HG03064 (cell line): ENCODE measurements around the gene RPRD2.
A peak's percentile ranks its signal among the peaks of the same experiment; 100 is the strongest.
"Not testable (repeated sequence)": the region's sequence is repeated elsewhere in the genome, so short reads cannot be mapped to it uniquely, and the experiment has no call there.

Source experiments
- ATAC-seq: cut with Tn5 transposase; IDR thresholded peaks from one replicate; pipeline ENCODE4 v1.9.1; 2021; ENCODE audit warnings: low read depth; ENCODE audit not compliant: unreplicated experiment

Gene RPRD2

DNA sequence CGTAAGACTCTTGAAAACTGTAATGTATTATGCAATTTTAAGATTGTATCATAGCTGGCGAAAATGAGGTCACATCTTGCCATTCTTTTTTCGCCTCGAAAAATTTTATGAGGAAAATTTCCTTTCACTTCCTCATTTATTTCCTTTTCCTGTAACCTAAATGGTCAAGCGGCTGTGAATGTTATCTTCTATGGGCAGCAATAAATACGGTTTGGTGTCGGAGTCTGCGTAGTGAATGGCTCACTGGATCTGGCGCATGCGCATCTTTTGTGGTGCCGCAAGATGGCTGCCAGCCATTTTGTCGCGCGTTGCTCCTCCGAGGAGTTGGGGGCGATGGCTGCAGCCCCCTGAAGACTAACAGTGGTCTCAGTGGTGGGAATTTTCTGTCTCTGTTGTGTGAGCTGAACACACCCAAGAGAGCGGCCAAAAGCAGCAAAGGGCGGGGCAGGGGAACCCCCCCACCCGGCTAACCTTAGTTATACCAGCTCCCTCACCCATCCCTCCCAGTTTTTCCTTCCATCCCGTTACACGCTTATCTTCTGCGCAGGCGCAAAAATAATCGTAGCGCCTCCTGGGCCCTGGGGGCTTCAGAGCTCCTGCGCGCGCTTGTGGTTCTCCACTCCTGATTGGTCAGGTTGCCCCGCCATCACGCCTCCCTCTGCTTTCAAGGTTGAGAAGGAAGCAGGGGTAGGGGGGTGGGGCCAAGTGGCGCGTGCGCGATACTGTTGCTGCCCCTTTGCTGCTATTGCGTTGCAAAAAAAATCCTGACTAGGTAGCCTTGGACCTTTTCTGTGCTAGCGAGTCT, at the start of gene RPRD2:
Gene RPRD2, plus strand, starts transcription at position 722 of the 805 bp plus-strand sequence. CDS start 568 bp downstream, outside the sequence.
- ATAC-seq: peak; percentile 73

DNA sequence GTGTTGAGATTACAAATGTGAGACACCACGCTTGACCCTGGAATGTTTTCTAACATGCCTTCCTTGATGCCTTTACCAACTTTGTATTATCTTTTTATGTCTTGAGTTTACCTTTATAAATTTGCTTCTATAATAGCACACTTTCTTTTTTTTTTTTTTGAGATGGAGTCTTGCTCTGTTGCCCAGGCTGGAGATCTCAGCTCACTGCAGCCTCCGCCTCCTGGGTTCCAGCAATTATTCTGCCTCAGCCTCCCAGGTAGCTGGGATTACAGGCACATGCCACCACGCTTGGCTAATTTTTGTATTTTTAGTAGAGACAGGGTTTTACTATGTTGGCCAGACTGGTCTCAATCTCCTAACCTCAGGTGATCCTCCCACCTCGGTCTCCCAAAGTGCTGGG, 49.3 kb upstream of the RPRD2 start:
- ATAC-seq: not testable (repeated sequence)

- no peak for ATAC-seq
These were observed 43.3 kb upstream of the RPRD2 start for GRCh38 chr1:150320667-150320978.

DNA sequence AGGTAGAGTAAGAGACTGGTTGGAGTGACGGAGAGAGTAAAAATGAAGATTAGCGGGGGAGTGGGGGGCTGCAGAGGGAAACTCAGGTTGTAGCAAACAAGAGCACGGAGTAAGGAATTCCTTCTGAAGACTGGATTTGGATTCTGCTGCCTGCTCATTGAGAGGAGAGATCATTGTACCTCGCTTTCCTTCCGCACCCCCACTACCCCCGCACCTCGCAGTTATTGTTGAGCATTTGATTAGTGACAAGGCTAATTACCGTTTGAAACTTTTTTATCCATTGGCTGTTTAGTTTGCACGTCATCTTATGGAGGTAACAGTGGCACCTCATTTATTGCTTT, 42.2 kb upstream of the RPRD2 start:
- ATAC-seq: no peak

DNA sequence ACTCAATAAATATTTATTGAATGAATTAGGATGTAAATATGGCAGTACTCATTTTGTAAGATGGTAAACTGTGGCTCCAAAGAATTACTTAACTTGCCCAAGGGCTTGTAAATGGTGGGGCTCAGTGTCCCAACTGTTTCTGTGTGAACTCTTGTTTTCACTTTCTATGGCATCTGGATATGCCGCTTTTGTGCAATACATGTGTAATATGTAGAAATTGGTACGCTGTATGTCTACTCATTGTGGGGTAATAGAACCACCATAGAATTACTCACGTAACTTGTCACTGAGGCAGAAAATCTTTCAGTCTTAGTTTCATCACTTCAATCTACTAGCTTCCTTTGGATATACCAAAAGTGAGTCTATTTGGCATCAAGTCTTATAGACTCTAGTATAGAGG, 41.6 kb upstream of the RPRD2 start:
- no peak for ATAC-seq

- ATAC-seq: no peak
These were observed 31.2 kb upstream of the RPRD2 start for GRCh38 chr1:150332651-150333290.

DNA sequence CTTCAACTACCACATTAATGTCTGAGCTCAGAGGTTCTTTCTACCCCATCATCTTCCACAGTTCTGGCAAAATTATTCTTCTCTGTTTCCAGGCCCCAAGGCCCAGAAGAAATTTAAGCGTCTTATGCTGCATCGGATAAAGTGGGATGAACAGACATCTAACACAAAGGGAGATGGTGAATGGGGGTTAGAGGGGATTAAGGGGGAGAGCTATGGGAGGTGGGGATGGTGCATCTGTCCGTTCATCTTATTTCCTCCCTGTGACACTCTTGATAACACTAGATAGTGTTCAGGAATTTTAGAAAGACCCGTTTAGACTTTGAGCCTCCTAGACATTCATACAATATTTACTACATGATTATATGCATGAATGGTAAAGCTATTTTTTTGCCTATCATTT, 17.6 kb upstream of the RPRD2 start:
- ATAC-seq: no peak

- ATAC-seq: no peak
These were observed 11.1 kb upstream of the RPRD2 start for GRCh38 chr1:150352866-150353265.

- ATAC-seq: no peak
These were observed 1.1 kb upstream of the RPRD2 start for GRCh38 chr1:150362721-150363425.

DNA sequence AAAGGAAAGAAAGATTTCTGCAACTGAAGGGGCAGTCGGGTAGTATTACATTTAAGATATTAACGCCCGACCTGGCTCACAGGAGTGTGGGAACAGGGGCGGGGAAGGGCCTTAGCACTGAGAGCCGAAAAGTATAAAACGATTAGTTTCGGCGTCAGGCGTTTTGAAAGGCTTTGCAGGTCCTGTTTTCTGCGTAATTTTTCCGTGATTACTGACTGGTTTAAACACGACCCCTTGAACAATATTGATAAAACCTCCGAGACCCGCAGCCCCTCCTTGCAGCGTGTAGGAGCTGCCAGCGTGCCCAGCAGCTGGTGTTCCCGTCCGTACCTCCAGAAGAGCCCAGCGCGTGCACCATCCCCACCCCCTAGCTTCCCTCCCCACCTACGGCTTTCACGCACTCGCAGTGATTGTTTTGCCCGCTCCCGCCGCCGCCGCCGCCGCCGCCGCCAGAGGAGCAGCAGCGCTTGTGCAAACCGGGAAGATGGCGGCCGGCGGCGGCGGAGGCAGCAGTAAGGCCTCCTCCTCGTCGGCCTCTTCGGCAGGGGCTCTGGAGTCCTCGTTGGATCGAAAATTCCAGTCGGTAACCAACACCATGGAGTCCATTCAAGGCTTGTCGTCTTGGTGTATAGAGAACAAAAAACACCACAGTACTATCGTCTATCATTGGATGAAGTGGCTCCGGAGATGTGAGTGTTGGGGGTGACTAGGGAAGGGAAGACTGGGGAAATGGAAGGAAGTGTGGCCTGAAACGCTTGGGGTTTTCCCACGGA, 470 bp downstream of the RPRD2 start:
- ATAC-seq: no peak

- no peak for ATAC-seq
These were observed 2.0 kb downstream of the RPRD2 start for GRCh38 chr1:150365941-150366340.

DNA sequence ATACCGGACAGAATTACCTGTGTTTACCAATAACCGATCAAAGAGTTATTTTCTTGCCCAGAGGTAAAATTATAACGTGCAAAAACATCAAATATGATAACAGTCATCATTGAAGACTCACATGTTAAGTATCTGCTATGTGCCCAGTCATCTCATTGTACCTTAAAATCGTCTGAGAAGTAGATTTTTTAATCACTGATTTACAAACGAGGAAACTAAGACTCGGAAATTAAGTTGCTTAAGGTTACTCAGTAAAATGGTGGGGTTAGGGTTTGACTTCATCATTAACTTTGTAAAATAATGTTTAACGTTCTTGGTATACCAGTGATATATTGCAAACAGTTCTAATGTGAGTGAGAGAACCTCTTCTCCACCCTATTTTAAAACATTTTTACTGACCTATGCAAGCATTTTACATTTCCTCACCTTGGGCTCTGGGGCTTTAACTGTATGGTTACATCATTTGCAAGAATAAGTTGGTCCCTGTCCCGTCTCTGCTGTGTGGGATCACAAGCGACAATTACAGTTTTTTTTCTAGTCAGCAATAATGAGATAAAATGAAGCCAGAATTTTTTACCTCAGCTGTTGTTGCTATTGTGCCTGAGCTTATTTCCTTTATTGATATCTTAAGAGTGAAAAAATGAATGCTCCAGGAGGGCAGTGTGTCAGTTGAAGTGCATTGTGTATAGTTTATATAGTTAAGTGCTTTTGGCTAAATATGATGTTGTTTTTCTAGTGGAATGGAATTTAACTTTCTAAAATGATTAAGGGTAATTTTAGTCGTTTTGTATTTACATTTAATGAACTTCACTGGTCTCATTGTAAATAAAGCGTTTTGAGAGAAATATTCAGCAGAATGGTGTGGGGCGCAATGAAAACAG, 2.7 kb downstream of the RPRD2 start:
- ATAC-seq: no peak

GRCh38 chr1:150371110-150371509, 7.2 kb downstream of the RPRD2 start:
- ATAC-seq: no peak

GRCh38 chr1:150372580-150372979, 8.6 kb downstream of the RPRD2 start:
- no peak for ATAC-seq

- ATAC-seq: no peak
These were observed 12.2 kb downstream of the RPRD2 start for GRCh38 chr1:150376110-150376509.

- no peak for ATAC-seq
These were observed 19.8 kb downstream of the RPRD2 start for GRCh38 chr1:150383631-150384324.

- ATAC-seq: no peak
These were observed 21.8 kb downstream of the RPRD2 start for GRCh38 chr1:150385537-150386445.

DNA sequence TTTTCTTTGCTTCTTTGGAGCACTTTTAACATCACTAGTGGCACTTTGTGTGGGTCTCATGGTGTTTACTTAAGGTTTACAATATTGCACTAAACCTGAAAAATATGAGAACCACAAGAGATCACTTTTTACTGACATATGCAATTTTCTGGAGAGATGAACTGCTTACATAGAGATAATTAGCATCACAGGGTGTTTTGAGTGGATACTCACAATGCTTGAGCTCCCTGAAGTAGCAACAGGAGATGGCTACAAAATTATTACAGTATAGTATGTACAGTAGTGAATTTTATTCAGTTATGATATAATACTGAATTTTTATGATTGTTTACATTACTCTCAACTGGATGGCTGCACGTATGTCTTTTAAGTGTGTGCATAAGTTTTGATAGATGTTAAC, 22.6 kb downstream of the RPRD2 start:
- ATAC-seq: no peak
